Activated CD8-positive, alpha-beta memory T cell treated with anti-CD3 and anti-CD28 coated beads for 4 hours (primary cell): Measurements from ENCODE around the gene NSMF.

Experiments used
- DNase-seq, 2 donors: peaks; one replicate each; pipeline ENCODE4 v3.0.0-alpha.2; 2020; ENCODE audit warnings: low read depth in 2 of 2

Gene NSMF

DNA sequence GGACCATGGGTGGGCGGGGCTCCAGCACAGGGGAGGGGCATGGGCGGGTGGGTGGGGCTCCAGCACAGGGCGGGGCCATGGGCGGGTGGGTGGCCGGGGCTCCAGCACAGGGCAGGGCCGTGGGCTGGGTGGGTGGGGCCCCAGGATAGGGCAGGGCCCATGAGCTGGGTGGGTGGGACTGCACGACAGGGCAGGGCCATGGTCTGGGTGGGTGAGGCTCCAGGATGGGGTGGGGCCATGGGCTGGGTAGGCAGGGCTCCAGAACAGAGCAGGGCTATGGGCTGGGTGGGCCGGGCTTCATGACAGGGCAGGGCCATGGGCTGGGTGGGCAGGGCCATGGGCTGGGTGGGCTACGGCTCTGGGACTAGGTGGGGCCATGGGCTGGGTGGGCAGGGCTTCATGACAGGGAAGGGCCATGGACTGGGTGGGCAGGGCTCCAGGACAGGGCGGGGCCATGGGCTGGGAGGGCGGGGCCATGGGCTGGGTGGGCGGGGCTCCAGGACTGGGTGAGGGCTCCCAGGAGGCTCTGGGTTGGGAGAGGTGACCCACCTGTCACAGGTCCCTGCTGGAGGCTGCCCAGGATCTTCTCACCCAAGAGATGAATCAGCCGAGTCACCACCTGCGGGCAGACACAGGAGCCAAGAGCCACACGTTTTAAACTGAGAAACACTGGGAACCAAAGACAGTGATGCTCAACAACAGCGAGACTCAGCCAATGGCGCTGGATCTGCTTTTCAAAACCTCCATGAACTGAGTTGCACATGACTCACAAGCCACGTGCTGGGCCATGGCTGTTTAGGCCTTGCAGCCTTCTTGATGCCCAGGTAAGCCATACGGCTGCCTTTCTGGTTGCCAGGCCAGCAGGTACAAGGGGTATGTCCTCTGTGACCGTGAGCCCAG lies 33.6 kb upstream of the NSMF start:
- no peak for DNase-seq

DNA sequence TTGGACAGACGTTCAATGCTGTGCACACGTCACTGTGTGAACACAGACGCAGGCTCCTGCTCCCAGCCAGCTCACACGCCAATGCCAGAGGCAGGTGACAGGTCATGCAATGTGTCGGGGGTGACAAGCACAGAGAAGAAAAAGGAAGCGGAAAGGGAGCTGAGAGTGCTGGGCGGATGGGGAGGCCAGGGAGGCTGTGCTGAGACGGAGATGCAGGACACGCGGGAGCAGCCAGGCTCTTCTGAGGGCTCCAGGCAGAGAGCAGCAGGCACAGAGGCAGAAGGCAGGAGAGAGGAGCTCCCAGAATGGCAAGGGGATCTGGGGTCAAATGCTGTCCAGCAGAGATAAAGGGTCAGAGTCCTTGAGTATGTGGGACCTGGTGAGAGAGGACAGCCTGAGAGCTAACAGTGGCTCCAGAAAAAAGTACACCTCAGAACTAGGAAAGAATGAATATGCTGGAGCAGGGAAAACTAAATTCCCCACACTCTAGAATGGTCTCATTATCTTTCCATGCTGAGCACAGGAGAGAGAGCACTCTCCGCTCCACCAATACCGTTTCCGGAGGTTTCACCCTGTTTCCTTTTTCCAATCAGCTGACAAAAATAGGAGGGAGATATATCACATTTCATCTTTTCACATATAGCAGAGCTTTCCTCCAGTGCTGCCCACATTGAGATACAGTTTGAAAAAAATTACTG lies 32.8 kb upstream of the NSMF start:
- no peak for DNase-seq

DNA sequence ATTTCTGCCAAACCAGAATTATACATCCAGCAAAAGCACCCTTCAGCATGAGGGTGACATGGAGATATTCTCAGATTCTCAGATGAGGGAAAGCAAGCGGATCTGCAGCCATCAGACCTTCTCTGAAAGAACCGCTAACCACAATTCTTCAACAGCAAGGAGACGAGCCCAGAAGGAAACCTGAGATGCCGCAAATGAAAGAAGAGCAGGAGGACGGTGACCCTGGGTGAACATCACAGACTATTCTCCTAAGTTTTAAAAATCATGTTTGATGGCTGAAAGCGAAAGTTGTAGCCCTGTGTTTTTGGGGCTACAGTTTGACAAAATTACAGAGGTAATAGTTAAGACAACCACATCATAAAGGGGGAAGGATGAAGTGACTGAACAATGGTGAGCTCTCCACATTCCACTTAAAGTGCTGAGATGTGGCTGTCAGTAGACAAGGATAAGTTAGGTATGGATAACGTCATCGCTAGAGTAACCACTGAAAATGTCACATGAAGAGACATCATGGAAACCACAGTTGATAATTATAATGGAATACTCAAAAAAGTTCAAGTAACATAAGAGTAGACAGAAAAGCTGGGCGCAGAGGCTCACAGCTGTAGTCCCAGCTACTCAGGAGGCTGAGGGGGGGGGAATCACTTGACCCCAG lies 31.5 kb upstream of the NSMF start:
- no peak for DNase-seq

DNA sequence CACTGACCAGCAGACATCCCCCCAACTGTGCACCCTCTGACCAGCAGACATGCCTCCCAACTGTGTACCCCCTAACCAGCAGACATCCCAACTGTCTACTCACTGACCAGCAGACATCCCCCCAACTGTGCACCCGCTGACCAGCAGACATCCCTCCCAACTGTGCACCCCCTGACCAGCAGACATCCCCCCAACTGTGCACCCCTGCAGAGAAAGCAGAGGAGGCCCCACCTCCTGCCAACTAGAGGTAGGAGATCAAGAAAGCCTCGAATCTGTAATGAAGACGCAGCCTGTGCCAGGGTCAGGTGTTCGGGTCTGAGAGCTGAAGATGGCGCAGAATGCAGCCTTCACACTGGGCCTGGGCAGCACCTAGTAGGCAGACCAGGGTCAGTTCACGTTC lies 29.8 kb upstream of the NSMF start:
- no peak for DNase-seq

DNA sequence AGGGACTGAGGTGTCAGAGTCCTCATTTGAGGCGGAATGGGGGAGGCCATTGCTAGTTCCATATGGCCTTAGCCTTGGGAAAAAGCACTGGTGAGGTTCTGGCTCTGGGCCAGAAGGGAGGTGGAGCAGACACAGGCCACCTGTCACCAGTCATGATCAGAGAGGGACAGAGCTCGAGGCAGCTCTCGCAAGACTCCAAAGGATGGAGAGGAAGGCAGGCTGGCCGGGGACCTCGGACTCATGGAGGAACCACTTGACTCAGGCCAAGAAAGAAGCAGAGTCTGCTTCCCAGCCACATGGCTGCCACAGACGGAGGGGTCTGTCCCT lies 29.2 kb upstream of the NSMF start:
- DNase-seq, result no peak

DNA sequence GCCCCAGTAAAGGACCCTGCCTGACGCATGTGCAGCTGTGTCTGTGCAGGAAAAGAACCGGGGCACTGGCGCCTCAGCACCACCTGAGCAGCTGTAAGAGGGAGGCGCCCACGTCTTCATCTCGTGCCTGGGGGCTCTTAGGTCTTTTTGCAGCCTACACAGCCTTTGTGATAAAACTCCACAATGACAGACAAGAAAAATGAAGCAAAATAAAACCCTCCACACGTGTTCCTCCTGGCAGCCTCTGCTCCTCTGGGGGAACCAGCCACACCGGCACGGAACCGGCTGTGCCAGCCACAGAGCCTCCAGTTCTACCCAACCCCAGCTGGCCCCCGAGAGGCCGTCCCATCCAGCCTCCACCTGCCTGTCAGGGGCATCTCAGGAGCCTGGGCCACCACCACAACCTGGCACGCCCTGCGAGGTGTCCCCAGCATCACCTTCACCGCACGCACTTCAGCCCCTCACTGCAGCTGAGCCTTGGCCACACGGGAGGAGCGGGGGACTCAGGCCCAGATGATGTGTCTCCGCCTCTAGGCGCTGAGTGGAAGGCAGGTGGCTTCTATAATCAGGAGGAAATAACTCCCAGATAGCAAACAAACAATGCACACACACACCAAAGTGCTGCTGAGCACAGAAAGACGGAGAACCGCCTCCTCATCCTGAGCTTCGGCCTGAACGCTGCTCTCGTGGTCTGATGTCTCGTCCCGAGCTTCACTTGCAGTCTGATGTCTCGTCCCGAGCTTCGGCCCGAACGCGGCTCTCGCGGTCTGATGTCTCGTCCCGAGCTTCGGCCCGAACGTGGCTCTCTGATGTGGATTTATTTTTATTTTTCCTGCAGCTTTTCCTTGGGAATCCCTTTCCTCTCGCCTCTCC lies 28.6 kb upstream of the NSMF start:
- DNase-seq, result no peak

DNA sequence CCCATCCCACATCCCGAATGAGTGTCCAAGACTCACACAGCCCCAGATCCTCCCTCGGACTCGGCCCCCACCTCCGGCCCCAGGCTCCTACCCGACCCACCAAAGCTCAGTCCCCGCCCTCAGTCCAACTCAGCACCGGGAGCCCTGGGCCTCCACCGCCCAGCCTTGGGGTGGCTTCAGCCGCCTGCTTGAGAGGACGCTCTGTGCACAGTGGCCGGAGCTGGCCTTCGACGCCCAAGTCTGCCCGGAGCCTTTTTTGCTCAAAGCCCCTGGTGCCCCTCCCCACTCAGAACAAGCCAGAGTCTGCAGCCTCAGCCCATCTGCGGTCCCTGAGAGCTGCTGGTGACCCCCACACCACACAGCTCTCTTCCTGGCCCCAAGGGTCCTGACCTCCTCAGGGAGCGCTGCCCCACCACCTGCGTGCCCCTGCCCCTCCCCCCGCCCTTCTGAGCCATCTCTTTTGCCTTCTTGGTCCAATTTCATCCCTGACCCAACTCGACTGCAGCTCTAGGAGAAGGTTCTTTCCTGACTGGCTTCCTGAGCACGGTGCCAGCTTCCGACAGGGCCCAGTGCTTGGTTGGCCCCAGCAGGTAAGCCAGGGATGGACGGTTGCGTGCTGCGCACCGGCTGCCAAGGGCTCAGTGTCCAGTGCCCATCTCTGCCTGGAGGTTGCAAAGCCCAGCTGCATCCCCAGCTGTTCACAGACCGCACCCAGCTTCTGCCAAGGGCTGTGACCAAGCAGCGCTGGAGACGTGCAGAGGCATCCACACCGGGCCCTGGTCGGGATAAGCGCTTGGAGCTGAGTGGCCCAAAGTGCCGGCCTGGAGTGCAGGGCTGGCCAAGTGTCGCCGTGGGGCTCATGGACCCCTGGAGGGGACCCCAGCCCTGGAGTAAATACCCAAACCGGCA lies 27.7 kb upstream of the NSMF start:
- no peak for DNase-seq

DNA sequence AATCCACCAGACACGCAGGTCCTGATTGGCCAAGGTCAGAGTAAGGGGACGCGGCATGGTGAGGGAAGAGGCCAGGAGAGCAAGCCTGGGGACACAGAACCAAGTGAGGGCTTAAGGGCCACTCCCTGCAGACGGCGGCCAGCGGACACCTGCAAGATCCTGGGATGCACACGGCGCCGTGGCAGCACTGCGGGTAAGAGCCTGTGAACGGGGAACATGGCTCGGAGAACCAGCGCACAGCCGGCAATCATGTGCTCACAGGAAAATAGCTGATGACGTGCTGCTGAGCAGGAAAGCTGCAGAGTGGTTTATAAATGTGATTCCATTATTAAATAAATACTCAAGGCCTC lies 27.0 kb upstream of the NSMF start:
- DNase-seq, result no peak

DNA sequence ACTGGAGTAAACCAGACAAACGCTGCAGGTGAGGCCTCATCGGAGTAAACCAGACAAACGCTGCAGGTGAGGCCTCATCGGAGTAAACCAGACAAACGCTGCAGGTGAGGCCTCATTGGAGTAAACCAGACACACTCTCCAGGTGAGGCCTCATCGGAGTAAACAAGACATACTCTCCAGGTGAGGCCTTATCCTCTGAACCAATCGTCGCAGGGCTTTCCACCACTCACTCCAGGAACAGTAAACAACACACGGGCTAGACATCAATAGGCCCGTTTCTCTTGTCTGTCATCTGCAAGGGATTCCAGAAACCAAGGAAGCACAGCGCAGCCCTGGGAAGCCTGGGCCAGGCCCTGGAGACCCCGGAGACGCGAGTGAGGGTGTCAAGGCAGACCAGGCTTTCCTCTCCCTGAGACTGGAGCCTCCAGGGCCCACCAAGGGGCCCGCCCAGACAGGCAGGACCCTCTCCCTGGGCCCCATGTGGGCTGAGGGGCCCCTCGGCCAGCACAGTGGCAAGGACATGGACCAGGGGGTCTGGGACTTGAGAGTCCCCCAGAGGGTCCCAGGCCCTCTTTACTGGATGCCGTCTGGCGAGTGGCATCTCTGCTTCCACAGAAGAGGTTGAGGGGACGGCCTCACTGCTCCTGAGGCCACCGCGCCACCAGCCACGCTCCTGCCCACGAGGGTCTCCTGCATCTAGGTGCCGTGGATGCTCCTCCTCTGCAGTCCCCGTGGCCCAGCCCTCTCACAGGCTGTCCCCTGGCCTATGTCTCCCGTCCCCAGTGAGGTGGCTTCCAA lies 26.4 kb upstream of the NSMF start:
- no peak for DNase-seq

DNA sequence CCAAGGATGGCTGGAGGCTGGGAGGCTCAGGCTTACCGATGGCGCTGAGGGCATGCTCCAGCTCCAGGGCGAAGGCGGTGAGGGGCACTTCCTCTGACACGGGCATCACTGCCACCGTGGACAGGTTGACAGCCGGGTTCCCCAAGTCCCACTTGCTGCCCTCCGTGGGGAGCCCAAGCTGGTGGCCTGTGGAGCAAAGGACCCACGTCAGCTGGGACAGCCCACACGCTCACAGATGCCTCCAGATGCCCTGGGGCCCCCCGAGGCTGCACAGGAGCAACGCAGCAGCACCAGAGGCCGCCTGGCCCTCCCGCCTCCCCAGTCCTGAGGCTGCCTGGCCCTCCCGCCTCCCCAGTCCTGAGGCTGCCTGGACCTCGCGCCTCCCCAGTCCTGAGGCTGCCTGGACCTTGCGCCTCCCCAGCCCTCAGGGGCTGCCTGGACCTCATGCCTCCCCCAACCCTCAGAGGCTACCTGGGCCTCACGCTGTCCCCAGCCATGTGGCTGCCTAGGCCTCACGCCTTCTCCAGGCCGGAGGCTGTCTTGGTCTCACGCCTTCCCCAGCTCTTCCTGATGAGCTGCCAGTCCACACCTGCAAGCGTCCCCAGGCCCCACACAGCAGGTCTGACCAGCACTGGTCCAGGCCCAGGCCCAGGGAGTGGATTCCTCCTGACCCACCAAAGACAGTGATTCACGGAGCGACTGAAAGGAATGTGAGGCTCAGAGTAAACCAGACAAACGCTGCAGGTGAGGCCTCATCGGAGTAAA lies 25.6 kb upstream of the NSMF start:
- no peak for DNase-seq

DNA sequence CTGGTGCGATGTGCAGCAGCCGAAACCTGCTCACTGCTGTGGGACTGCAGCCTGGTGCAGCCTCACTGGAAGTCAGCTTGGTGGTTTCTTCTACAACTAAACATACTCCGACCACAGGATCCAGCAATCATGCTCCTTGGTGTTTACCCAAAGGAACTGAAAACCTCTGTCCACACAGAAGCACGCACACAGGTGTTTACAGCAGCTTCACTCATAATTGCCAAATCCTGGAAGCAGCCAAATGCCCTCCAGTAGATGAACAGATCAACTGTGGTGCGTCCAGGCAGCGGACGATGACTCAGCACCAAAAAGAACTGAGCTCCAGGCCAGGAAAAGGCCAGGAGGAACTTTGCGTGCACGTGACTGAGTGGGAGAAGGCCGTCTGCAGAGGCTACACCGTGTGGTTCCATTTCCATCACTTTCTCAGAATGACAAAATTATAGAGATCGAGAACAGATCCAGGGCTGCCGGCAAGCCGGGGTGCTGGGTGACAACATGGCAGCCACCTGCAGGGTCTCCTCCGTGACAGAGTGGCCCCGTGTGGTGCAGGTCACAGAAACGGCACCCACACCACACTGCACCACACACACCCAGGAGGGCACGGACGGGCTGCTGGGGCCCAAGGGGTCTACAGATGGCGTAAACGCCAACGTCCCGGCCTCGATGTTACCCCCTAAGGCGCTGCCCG lies 23.1 kb upstream of the NSMF start:
- DNase-seq, result no peak

DNA sequence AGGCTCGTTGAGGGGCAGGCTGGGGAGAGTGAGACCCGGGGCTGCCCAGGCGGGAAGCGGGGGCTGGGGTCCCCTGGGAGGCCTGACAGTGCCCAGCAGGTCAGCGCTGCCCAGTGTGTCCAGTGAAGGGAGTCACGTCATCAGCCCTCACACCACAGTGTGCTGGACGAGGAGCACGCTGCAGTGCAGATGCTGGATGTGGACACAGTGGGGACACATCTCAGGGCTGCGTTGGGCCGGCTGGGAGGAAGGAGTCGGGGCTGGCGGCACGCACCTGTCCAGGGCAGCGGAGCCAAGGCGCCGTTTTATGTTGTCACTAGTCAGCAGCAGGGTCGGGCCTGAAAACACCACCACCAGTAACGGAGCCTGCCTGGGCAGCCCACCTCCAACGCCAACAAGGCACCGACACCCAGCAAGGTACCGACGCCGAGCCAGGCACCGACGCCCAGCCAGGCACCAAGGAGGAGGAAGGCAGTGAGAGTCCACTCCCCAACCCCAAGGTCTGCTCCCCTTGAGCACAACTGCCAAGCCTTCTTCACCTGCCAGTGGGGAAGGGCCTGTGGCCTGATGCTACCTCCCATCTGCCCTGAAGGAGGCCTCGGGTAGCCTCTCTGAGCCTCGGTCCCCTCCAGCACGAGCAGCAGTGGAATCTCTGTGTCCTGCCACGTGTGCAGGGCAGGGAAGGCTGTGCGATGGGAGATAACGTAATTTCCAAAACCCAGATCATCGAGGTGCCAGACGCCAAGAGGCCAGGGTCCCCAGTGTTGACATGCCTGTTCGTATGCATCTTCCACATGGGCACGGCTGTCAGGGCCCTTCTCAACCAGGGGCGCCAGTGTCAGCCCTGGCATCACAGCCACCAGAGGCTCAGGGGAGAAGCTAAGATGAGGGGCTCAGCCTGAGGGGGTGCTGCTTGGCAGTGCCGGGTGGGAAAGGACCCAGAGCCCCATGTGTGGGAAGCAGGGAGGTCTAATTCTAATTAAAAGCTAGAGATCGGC lies 21.9 kb upstream of the NSMF start:
- DNase-seq, result no peak

DNA sequence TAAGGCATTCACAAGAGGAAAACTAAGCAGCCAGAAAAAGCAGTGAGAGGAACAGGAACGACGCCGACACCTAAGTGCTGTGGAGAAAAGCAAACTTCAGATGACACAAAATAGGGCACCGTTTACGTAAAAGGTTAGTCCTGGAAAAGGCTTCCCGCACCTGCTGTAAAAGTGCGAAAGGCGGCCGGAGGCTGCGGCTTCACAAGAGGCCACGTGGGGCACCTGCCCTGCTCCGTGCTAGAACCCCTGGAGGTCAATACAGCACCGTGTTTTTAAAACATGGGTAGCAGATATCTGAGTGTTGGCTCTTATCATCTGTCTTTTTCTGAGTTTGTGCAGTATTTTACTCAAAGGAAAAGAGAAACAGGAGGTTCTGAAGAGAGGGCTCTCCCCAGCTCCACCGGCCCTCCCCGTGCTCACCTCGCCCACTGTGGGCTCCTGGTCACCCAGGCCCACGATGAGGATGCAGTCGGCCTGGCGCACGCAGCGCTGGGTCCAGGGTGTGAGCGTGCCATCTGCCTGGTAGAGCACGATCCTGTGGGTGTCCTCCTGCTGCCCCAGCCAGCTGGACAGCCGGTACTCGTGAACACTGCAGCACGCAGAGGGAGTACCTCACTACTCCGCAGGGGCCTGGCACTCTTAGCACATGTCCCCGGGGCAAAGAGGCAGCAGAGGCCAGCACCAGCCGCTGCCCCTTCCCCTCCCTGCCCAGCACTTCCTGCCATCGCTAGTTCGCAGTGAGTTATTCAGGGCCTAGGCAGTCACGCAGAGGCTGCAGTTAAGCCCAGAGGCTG lies 21.0 kb upstream of the NSMF start:
- no peak for DNase-seq

DNA sequence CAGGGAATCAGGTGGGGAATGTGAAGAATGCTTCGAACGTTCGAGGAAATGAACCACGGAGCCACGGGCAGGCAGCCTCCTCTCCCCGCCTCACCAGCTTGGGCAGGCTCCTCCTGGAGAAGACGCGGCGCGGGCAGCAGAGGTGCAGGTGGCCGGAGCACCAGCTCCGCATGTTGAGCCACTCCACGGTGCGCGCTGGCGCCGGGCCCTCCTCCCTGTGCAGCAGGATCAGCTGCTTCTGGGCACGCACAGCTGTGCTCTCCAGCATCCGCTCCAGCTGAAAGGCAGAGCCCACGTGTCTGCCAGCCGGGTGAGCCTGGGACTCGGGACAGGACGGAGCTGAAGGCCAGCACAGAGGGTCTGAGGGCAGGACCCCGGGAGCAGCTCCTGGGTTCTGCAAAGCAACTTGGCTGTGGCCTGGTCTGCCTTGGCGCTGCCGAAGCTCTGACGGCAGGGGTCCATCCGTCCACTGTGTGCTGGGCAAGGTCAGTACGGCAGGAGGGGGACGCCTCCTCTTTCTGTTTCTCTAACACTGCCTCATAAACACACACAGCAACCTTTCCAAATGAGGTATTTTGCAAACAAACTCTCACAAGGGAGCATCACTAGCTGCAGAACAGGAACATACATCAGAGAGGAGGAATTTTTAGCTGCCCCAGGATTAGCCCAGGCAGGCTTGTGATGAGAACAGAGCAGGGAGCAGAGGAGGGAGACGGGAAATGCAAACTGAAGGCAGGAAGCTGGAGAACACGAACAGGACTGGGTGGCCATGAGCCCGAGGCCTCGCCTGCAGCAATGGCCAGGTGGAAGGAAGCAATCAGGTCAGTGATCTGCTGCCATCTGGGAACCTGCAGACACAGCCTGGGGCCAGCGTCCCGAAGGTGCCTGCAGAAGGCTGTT lies 20.1 kb upstream of the NSMF start:
- no peak for DNase-seq

DNA sequence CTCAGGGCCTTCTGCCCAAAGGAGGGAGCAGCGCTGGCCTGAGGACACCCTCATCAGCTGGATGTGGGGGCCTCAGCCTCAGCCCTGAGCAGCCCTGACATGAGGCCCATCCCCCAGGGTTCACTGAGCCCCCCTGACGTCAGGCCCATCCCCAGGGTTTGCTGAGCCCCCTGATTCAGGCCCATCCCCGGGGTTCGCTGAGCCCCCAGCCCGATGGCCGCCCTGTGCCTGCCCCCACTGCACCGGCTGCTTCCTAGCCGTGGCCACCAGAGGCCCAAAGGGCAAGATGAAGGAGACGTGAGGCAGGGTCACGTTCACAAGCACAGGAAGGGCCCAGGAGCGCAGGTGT lies 19.5 kb upstream of the NSMF start:
- no peak for DNase-seq
